Calu3 (cell line): Measurements from ENCODE around the gene DPYD. TPM values are rescaled to one million over a fixed set of nuclear protein-coding genes. Genes with fewer than 3 reads are reported as not detected.

Experiments used
- BruUV-seq: library from RNA; stranded (reverse); fragments of 400-500 nt; replicated peaks from 2 replicates; lab custom pipeline; 2021; lab: Mats Ljungman, UMichigan
- CTCF ChIA-PET: fragments of 300-600 bp; sonication (Branson Sonifier 250); formaldehyde crosslinking; loops from one replicate; lab custom pipeline; 2022; ENCODE audit warnings: antibody characterized with exemption; lab: Charles Lee
- DNase-seq: peaks from one replicate; pipeline ENCODE4 v3.0.0; 2022
- H3K27ac Mint-ChIP-seq: one replicate; pipeline ENCODE4 v1.8.0; 2022; ENCODE audit warnings: mixed read lengths; ENCODE audit not compliant: unreplicated experiment
- H3K27me3 Mint-ChIP-seq: one replicate; pipeline ENCODE4 v1.8.0; 2022; ENCODE audit warnings: mixed read lengths; ENCODE audit not compliant: unreplicated experiment
- H3K36me3 Mint-ChIP-seq: one replicate; pipeline ENCODE4 v1.8.0; 2022; ENCODE audit warnings: mild to moderate bottlenecking, moderate library complexity, mixed read lengths; ENCODE audit not compliant: insufficient read depth, unreplicated experiment
- H3K4me1 Mint-ChIP-seq: one replicate; pipeline ENCODE4 v1.8.0; 2022; ENCODE audit warnings: mild to moderate bottlenecking, low read depth, mixed read lengths; ENCODE audit not compliant: unreplicated experiment
- H3K4me3 Mint-ChIP-seq: one replicate; pipeline ENCODE4 v1.8.0; 2022; ENCODE audit warnings: mild to moderate bottlenecking, low read depth, moderate library complexity, mixed read lengths; ENCODE audit not compliant: unreplicated experiment
- H3K9me3 Mint-ChIP-seq: one replicate; pipeline ENCODE4 v1.8.0; 2022; ENCODE audit warnings: low read depth, mixed read lengths; ENCODE audit not compliant: unreplicated experiment
- CTCF ChIP-seq: fragments of 200-600 bp; IDR thresholded peaks from one replicate; pipeline ENCODE4 v1.8.0; 2022; ENCODE audit warnings: antibody characterized with exemption; ENCODE audit not compliant: unreplicated experiment
- intact Hi-C: fragments of 100-400 bp; cut with micrococcal nuclease; formaldehyde crosslinking; loops from one replicate; pipeline ENCODE4 v1.10.0; 2022; ENCODE audit not compliant: unreplicated experiment
- total RNA-seq: library from RNA; stranded (reverse); gene quantifications from 2 replicates; pipeline ENCODE4 v1.2.3, GENCODE V29; 2022

DPYD gene
- total RNA-seq, 1 experiment from 2014 or later = 15.6 TPM

GRCh38 chr1:97632776-97633175, 288.1 kb downstream of the DPYD start:
- DNase-seq = no peak
- H3K4me3 Mint-ChIP-seq = no peak overlapping the region
- H3K36me3 Mint-ChIP-seq = no peaks in the 10 kb centered on the region
- H3K4me1 Mint-ChIP-seq = no peaks in the 10 kb centered on the region
- no peaks in the 10 kb centered on the region for H3K9me3 Mint-ChIP-seq
- BruUV-seq = no TSS peak
- no peak for TF ChIP-seq CTCF
- H3K27me3 Mint-ChIP-seq = no peaks in the 10 kb centered on the region
- CTCF ChIA-PET = no interaction called here
- no peak overlapping the region for H3K27ac Mint-ChIP-seq
- intact Hi-C loops = no loop called here

GRCh38 chr1:97632075-97632474, 288.8 kb downstream of the DPYD start:
- H3K27me3 Mint-ChIP-seq = no peaks in the 10 kb centered on the region
- no TSS peak for BruUV-seq
- CTCF ChIA-PET = no interaction called here
- no peaks in the 10 kb centered on the region for H3K36me3 Mint-ChIP-seq
- intact Hi-C loops = no loop called here
- H3K4me1 Mint-ChIP-seq = no peaks in the 10 kb centered on the region
- no peak for TF ChIP-seq CTCF
- no peak for DNase-seq
- no peak overlapping the region for H3K27ac Mint-ChIP-seq
- no peaks in the 10 kb centered on the region for H3K9me3 Mint-ChIP-seq
- H3K4me3 Mint-ChIP-seq = no peak overlapping the region

- no peak for DNase-seq
- TF ChIP-seq CTCF = no peak
- intact Hi-C loops = no loop called here
- H3K36me3 Mint-ChIP-seq = no peaks in the 10 kb centered on the region
- H3K27ac Mint-ChIP-seq = no peak overlapping the region
- H3K4me1 Mint-ChIP-seq = no peaks in the 10 kb centered on the region
- no peaks in the 10 kb centered on the region for H3K9me3 Mint-ChIP-seq
- H3K27me3 Mint-ChIP-seq = no peaks in the 10 kb centered on the region
- CTCF ChIA-PET = no interaction called here
- no peak overlapping the region for H3K4me3 Mint-ChIP-seq
- BruUV-seq = no TSS peak
Observed at GRCh38 chr1:97630948-97631347, 289.9 kb downstream of the DPYD start.

GRCh38 chr1:97630281-97630680, 290.6 kb downstream of the DPYD start:
- H3K9me3 Mint-ChIP-seq = no peaks in the 10 kb centered on the region
- no peaks in the 10 kb centered on the region for H3K27me3 Mint-ChIP-seq
- no peak overlapping the region for H3K27ac Mint-ChIP-seq
- no peaks in the 10 kb centered on the region for H3K36me3 Mint-ChIP-seq
- H3K4me1 Mint-ChIP-seq = no peaks in the 10 kb centered on the region
- CTCF ChIA-PET = no interaction called here
- TF ChIP-seq CTCF = no peak
- no peak for DNase-seq
- intact Hi-C loops = no loop called here
- H3K4me3 Mint-ChIP-seq = no peak overlapping the region
- no TSS peak for BruUV-seq
